Psoas muscle (tissue), 8 donors: ENCODE data around the gene ISLR2. TPM values are rescaled to one million over a fixed set of nuclear protein-coding genes. Genes with fewer than 3 reads are reported as not detected.
A peak's percentile ranks its signal among the peaks of the same experiment; 100 is the strongest.

Experiments
- ATAC-seq, 4 donors: fragments of 200-7000 bp; cut with Tn5 transposase; one replicate each; pipeline ENCODE4 v1.9.1; 2020; ENCODE audit warnings: moderate library complexity in 3 of 4, mild to moderate bottlenecking in 2 of 4
- DNase-seq, 2 donors: peaks; one replicate each; pipeline ENCODE4 v3.0.0-alpha.2; 2020
- H3K27ac ChIP-seq: fragments of 200-600 bp; one replicate; pipeline ENCODE4 v1.8.0; 2022
- H3K27me3 ChIP-seq, 3 donors: fragments of 200-600 bp in 1 of 3; one replicate each; pipeline versions ENCODE4 v1.6.1 to v1.8.0; 2013 to 2022; ENCODE audit warnings: low read length in 2 of 3, mild to moderate bottlenecking in 2 of 3, moderate library complexity in 1 of 3; ENCODE audit not compliant: insufficient read depth in 3 of 3
- H3K36me3 ChIP-seq, 2 donors: fragments of 200-600 bp in 1 of 2; one replicate each; pipeline versions ENCODE4 v1.6.1 to v1.8.0; 2013 to 2022; ENCODE audit warnings: low read depth in 1 of 2, mild to moderate bottlenecking in 1 of 2, moderate library complexity in 1 of 2; ENCODE audit not compliant: insufficient read depth in 1 of 2
- H3K4me1 ChIP-seq: fragments of 200-600 bp; one replicate; pipeline ENCODE4 v1.8.0; 2022
- H3K4me3 ChIP-seq: fragments of 200-600 bp; one replicate; pipeline ENCODE4 v1.8.0; 2022; ENCODE audit warnings: mild to moderate bottlenecking
- H3K9me3 ChIP-seq: fragments of 200-600 bp; one replicate; pipeline ENCODE4 v1.8.0; 2022
- WGBS, 3 donors: extraction: QIAGEN DNeasy Blood & Tissue Kit; methylation state at CpG; one replicate each; pipeline versions ENCODE4 v1.1.6 to v1.1.7; 2013; 5-methylcytosine and 5-hydroxymethylcytosine counted together
- intact Hi-C, 2 donors: fragments of 100-400 bp; cut with DNase I; formaldehyde crosslinking; loops; one replicate each; pipeline versions ENCODE4 v1.11.0 to v1.14.2; 2022
- polyA plus RNA-seq, 3 donors: library from polyadenylated mRNA; stranded (reverse); fragments of 200-250 nt; gene quantifications; one replicate each; pipeline ENCODE4 v1.2.3, GENCODE V29; 2013
- total RNA-seq, 4 donors: library from RNA; stranded (reverse); fragmentation: NEBNext Ultra II Directional in 2 of 4; extraction: Animal tissue kit (Norgen Biotek cat#: 25700) in 2 of 4; gene quantifications; one replicate each; pipeline versions ENCODE4 v1.2.1 to v1.2.4, GENCODE V29; 2021 to 2023
- TF ChIP-seq, protein P1 (sequence below): fragments of 200-600 bp; IDR thresholded peaks from one replicate; pipeline ENCODE4 v1.8.0; 2022; ENCODE audit warnings: antibody characterized with exemption
- donor health status: healthy with polysubstance abuse.
- donor health status: DM: no; HTN: no; CAD: no; lungs with moderate emphysema.
- donor health status: Bipolar disorder and iron deficiency.
- donor health status: healthy.
- donor health status: DM: yes; HTN: yes; CAD: no.
- donor health status: DM: no; HTN: no; CAD: no.
- donor health status: DM: no; HTN: no; CAD: no.
- donor health status: DM: yes; HTN: yes; CAD: no.

ISLR2 gene
- total and polyA plus RNA-seq, 7 donors = 1.1 to 2.2 (median 1.4) TPM

GRCh38 chr15:74170875-74171578 lies 40.6 kb downstream of the ISLR2 start:
- H3K36me3 ChIP-seq = no peaks in the 10 kb centered on the region
- TF ChIP-seq, protein P1, sequence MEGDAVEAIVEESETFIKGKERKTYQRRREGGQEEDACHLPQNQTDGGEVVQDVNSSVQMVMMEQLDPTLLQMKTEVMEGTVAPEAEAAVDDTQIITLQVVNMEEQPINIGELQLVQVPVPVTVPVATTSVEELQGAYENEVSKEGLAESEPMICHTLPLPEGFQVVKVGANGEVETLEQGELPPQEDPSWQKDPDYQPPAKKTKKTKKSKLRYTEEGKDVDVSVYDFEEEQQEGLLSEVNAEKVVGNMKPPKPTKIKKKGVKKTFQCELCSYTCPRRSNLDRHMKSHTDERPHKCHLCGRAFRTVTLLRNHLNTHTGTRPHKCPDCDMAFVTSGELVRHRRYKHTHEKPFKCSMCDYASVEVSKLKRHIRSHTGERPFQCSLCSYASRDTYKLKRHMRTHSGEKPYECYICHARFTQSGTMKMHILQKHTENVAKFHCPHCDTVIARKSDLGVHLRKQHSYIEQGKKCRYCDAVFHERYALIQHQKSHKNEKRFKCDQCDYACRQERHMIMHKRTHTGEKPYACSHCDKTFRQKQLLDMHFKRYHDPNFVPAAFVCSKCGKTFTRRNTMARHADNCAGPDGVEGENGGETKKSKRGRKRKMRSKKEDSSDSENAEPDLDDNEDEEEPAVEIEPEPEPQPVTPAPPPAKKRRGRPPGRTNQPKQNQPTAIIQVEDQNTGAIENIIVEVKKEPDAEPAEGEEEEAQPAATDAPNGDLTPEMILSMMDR = no peak
- H3K27me3 ChIP-seq = peaks cover 0 to 5% (median 2%) of the 10 kb centered on the region in 3 donors
- no peaks in the 10 kb centered on the region for H3K9me3 ChIP-seq
- DNase-seq = no peak
- H3K4me1 ChIP-seq = peaks cover 3% of the 10 kb centered on the region
- H3K27ac ChIP-seq = no peak overlapping the region
- no peak overlapping the region for H3K4me3 ChIP-seq
- no peak for ATAC-seq
- intact Hi-C loops = no loop called here
- 80 to 92% (median 90%) methylated on average over 7 of the region's 7 CpGs for WGBS, 3 donors

DNA sequence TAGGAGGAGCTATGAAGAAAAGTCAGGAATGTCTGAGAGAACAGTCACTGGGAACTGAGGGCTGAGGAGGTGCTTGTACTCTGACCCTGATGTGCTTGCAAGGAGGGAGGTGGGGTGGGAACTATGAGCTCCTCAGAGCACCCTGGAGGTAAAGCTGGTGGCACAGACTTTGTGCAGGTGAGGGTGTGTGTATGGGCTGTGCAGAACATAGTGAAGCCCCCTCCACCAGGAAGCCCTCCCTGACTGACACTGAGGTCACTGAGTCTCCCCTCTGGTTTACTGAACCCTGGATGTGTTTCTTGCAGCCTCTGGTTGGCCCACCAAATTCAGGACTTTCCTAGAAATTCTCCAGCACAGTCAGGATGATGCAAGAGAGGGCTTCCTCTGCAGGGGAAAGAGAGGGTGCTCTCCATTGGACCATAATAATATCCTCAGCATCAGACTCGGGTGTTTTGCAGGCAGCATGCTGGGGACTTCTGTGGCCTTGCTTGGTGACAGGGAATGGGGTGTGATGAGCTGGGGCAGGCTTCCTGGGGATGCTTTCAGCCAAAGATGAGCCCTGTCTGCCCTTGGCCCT lies 41.7 kb downstream of the ISLR2 start:
- TF ChIP-seq, protein P1 = no peak
- WGBS, 3 donors = 86 to 91% (median 88%) methylated on average over 1 of the region's 1 CpG

GRCh38 chr15:74172701-74173379 lies 42.5 kb downstream of the ISLR2 start:
- WGBS, 3 donors = 61 to 67% (median 62%) methylated on average over 13 of the region's 13 CpGs
- peaks cover 3% of the 10 kb centered on the region for H3K4me1 ChIP-seq
- intact Hi-C loops = no loop called here
- DNase-seq = peak; percentile 74 to 85
- H3K27ac ChIP-seq = peak overlapping the region; percentile 53
- no peaks in the 10 kb centered on the region for H3K9me3 ChIP-seq
- TF ChIP-seq, protein P1 = no peak
- H3K4me3 ChIP-seq = no peak overlapping the region
- peak in 3 of 4 donors; percentile 34 to 68 (median 57) for ATAC-seq
- H3K36me3 ChIP-seq = no peaks in the 10 kb centered on the region
- H3K27me3 ChIP-seq = peaks cover 0 to 5% (median 5%) of the 10 kb centered on the region in 3 donors

More for the DNA sequence above, 41.7 kb downstream of the ISLR2 start:
- peaks cover 3% of the 10 kb centered on the region for H3K4me1 ChIP-seq
- DNase-seq (no peak), ATAC-seq (no peak)
- H3K9me3 ChIP-seq = no peaks in the 10 kb centered on the region
- intact Hi-C loops = no loop called here
- H3K27ac ChIP-seq = peak overlapping the region; percentile 53
- peaks cover 0 to 5% (median 5%) of the 10 kb centered on the region in 3 donors for H3K27me3 ChIP-seq
- no peaks in the 10 kb centered on the region for H3K36me3 ChIP-seq
- H3K4me3 ChIP-seq = no peak overlapping the region

DNA sequence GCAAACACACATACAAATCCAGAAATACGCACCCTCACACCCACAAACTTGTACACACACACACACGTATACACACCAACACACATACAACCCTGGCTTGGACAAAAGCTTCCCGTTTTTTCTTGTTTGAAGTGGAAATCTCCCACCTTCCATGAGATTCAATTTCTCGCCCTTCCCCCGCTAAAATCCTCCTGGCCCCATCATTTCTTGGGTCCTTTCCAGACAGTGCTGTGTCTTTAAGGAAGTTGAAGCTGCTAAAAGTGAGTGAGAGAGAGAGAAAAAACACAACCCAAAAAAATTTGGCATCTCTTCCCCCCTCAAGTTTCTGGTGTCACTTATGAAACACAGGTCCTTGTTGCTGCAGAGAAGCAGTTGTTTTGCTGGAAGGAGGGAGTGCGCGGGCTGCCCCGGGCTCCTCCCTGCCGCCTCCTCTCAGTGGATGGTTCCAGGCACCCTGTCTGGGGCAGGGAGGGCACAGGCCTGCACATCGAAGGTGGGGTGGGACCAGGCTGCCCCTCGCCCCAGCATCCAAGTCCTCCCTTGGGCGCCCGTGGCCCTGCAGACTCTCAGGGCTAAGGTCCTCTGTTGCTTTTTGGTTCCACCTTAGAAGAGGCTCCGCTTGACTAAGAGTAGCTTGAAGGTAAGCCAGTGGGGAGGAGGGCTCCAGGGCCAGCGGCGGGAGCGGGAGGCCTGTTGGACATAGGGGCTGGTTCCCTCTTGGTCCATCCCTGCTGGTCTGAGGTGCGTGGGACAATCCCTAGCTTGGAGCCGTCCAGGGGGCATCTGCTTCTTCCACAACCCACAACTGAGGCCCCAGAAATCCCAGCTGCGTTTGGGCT lies 43.2 kb downstream of the ISLR2 start, which contains the start of gene ISLR:
ISLR (plus strand) TSS at position 331 of the 839 bp plus-strand sequence. CDS start 1,149 bp downstream, outside the sequence.
- TF ChIP-seq, protein P1 = no peak
- Histone ChIP-seq H3K4me3 (peak within 1 kb of the TSS; percentile 34), H3K36me3 (no peaks in the 10 kb centered on the region), H3K27me3 (peaks cover 0 to 5% (median 5%) of the 10 kb centered on the region in 3 donors), H3K27ac (peak within 1 kb of the TSS; percentile 53), H3K9me3 (no peaks in the 10 kb centered on the region), H3K4me1 (peaks cover 3% of the 10 kb centered on the region)
- DNase-seq (peak in 1 of 2 donors; percentile 72), ATAC-seq (peak in 3 of 4 donors; percentile 33 to 71 (median 38))
- intact Hi-C loops = no loop called here
- 40 to 42% (median 41%) methylated on average over 19 to 20 of the region's 20 CpGs for WGBS, 3 donors
